ENCODE results near the gene ELFN1.

DNA sequence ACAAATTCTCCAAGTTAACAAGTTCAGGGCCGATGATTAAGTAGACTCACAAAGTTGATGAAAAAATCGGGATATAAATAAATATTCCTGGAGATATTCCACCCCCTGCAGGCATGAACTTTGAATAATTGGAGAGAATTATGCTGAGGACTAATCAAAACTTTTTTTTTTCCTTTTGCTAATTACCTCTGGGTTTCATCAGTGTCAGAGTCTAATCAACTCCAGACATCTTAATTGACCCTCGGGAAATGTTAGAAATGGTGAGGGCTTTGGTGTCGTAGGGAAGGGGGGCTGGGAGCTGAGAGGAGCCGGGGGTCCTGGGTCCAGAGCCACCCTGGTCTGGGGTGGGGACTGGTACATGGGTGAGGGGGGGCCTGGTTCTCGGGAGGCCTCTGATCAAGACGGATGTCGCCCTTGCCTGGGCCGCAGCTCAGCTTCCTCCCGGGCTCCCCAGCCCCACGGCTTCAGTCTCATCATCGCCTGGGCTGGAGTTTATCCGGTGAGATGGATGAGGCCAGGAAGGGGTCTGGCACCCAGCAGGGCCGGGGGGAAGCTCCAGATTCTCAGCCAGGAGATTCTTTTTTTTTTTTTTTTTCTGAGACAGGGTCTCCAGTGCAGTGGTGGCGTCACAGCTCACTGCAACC lies 30.4 kb upstream of the ELFN1 start:
- TF ChIP-seq POLR2A (IDR thresholded peaks at IDR 0.05; ENCODE audit: low read length): no peak
- TF ChIP-seq GATA1 (IDR thresholded peaks at IDR 0.05; ENCODE audit: low read depth, low read length): no peak
